ENCODE results near the gene SNX33.
"Not testable (repeated sequence)": the region's sequence is repeated elsewhere in the genome, so short reads cannot be mapped to it uniquely, and the experiment has no call there.

SNX33 gene

DNA sequence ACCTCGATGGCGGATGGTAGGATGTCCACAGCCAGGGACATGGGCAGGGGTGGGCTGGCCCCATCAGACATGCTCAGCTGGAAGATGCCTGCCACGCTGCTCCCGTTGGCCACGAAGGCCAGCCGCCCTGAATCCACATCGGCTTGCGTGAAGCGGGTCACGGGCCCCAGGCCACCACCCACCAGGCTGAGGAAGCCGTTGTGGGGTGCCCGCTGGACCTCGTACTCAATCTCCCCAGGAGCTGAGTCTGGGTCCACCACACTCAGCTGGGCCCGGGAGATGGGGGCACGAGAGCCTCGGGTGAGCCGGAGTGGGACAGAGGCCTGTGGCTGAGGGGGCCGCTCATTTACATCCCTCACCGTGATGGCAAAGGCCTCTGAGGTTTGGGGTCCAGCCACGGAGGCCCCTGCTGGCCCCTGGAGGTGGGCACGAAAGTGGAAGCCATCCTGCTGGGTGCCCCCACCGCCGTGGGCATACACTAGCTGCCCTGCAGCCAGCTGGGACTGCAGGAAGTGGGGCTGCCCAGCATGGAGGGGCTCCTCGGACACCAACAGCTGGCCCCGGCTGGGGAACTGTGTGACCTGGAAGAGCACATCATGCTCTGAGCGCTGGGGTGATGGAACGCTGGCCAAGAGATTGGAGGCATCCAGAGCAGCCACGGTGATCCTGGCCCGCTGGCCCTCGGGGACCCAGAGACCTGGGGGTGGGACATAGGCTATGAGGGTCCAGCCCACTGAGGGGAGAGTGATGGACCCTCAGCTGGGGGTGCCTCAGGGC, 29.2 kb downstream of the SNX33 start:
- no peaks in the 10 kb centered on the region for H3K9me3 Mint-ChIP-seq

DNA sequence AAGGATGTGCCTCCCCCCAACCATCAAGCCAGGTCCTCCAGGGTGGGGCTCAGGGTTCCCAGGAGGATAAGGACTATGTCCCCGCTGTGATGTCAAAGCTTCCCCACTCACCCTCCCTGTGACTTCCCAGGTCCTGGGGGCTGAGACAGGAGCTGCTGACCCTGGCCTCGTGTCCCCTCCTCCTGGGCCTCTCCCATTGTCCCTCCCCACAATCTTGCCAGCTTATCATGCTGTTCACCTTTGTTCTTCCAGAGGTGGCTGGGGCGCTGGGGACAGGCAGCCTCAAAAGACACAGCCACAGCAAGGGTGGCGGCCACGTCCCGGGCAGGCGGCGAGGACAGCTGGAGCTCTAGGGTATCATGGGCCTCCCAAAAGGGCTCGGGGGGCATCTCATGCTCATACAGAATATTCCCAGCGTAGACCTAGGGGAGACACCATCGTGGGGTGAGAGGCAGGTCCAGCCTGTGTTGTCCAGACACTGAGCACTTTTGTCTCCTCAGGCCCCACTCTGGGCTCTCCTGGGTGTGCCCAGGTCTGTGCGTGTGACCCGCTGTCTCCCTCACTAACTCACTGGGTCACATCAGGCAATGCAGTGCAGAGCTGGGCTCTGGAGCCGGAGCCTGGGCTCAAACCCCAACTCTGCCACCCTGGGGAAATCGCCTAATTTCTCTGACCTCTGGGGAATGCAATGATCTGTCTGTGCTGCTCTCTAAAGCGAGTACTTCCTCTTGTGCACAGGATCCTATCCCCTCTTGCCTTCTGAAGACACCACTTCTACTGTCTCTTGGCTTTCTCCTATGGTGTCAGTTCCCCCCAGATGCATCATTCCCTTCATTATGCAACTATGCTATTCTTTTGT, 30.0 kb downstream of the SNX33 start:
- H3K36me3 Mint-ChIP-seq: no peaks in the 10 kb centered on the region

More for the DNA sequence above, 29.2 kb downstream of the SNX33 start:
- Mint-ChIP-seq H3K4me3 (no peak overlapping the region), H3K36me3 (no peaks in the 10 kb centered on the region), H3K27ac (no peak overlapping the region), H3K27me3 (peaks cover 13% of the 10 kb centered on the region), H3K4me1 (no peaks in the 10 kb centered on the region)
- CTCF ChIA-PET: interaction anchor here (0.8 to 2.1 kb wide), 3 partner anchors 9 to 124 kb away, joined by 3 to 7 read pairs (median 4); no protein-coding TSS in a partner anchor
- no peak for DNase-seq

DNA sequence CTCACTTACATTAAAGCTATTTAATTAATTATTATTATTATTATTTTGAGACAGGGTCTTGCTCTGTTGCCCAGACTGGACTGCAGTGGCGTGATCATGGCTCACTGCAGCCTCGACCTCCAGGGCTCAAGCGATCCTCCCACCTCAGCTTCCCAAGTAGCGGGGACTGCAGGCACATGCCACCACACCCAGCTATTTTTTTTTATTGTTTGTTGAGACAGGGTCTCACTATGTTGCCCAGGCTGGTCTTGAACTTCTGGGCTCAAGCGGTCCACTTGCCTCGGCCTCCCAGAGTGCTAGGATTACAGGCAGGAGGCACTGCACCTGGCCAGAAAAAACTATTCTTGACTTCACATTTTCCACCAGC, 30.6 kb downstream of the SNX33 start:
- H3K27me3 Mint-ChIP-seq: peaks cover 12% of the 10 kb centered on the region
- H3K4me1 Mint-ChIP-seq, H3K27ac Mint-ChIP-seq, H3K36me3 Mint-ChIP-seq, H3K9me3 Mint-ChIP-seq, DNase-seq, H3K4me3 Mint-ChIP-seq: not testable (repeated sequence)
- CTCF ChIA-PET: interaction anchor here (1.1 to 9.8 kb wide), 2 partner anchors 169 to 310 kb away, joined by 3 to 62 read pairs; partner anchors contain the start of gene MAN2C1

More for the DNA sequence above, 30.0 kb downstream of the SNX33 start:
- Mint-ChIP-seq H3K9me3 (no peaks in the 10 kb centered on the region), H3K4me1 (no peaks in the 10 kb centered on the region), H3K27ac (no peak overlapping the region), H3K27me3 (peaks cover 13% of the 10 kb centered on the region), H3K4me3 (no peak overlapping the region)
- DNase-seq: no peak
- CTCF ChIA-PET: interaction anchor here (1.1 to 9.8 kb wide), 4 partner anchors 8 to 310 kb away, joined by 3 to 62 read pairs (median 5); partner anchors contain the start of gene MAN2C1

DNA sequence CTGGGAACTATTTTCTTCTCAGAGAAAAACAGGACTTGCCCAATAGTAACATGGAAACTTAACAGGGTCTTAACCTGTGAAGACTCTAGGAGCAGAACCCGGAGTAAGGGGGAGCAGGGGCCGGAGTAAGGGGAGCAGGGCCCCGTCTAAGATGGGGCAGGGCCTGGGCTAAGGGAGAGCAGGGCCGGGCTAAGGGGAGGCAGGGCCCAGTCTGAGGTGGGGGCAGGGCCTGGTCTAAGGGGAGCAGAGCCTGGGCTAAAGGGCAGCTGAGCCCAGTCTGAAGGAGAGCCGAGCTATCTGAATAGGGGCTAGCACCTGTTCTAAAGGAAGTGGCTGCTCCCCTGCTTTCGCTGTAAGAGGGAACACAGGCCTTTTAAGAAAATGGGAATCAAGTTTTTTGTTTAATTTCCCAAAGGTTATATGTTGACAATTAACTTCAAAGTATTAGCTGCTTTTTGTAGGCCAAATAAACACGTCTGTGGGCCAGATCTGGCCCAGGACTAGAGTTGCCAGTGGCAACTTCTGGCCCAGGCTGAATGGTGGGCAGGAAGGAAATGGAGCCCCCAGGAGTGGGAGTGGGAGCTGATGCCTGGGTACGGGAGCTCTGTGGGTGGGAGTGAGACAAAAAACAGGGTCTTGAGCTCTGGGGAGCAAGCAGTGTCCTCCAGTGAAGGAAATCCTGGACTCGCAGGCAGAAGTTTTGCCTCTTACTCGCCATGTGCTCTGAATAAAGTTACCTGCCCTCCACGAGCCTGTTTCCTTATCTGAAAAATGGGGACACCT, 32.5 kb downstream of the SNX33 start:
- Mint-ChIP-seq H3K36me3 (no peaks in the 10 kb centered on the region), H3K4me3 (no peak overlapping the region), H3K4me1 (no peaks in the 10 kb centered on the region), H3K9me3 (no peaks in the 10 kb centered on the region), H3K27ac (no peak overlapping the region), H3K27me3 (peaks cover 12% of the 10 kb centered on the region)
- CTCF ChIA-PET: interaction anchor here (1.2 to 9.8 kb wide), 2 partner anchors 45 to 312 kb away, joined by 3 to 62 read pairs; partner anchors contain the start of gene MAN2C1
- no peak for DNase-seq

DNA sequence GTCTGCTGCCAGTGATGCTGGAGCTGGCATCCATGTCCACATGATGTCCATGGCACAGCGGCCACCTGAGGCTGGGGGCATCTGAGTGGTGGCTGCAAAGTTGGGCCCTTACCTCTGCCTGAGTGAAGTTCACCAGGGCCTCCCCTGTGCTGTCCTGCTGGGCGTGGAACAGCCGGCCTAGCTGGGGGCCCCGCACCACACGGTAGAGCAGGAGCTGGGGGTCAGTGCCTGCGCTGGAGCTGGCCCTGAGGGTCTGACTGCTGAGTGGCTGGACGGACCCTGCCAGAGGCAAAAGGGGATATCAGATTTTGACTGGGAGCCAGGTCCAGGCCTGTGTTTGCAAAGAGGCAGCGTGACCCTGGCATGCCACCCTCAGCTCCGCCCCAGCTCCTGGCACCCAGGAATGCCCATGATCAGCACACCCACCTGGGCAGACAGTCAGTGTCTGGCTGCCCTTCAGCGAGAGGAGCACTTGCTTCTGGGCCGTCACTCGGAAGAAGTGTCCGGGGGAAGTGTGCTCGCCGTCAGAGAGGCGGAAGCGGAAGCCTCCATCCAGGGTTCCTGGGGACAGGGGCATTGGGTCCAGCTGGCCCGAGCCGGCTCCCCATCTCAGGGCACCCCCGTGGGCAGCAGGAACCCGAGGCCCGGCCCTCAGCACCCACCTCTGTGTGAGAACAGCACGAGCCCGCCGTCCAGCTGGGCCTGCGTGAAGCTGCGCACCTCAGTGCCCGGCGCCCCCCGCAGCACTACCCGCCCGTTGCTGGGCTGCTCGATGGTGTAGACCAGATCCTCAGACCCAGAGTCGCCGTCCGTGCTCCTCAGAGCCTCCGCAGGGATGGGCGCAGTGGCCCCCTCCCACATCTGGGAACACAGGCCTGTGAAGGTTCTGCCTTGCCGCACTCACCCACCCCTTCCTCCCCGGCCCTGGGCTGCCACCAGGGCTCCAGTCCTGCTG, 34.7 kb downstream of the SNX33 start:
- CTCF ChIA-PET: interaction anchor here (0.6 to 9.8 kb wide), 6 partner anchors 14 to 315 kb away, joined by 3 to 62 read pairs (median 4); partner anchors contain the start of gene MAN2C1

DNA sequence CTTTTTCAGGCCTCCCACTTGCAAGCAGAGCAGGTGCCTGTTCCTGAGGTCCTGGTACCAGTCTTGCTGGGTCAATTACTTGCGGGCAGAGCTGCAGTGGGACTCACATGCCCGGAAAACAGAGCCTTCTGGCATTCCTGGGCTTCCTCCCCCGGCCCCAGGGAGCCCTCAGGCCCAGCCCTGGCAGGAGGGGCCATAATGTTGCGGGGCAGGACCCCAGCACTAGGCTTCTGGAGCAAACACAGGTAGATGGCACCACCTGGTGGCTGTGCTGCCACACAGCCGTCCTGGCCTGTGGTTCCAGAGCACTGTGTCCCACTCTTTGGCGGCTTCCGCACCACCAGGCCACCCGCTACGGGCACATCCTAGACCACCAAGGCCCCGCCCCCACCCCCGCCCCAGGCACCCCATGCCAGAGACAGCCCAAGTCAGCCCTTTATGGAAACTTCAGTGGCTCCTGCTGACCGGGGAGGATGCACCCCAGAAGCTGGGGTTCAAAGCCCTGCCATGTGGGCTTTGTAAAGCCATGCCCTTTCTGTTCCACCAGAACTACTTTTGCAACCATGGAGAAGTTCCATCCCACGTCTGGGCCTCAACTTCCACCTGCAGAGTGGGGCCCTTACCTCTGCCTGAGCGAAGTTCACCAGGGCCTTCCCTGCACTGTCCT, 36.1 kb downstream of the SNX33 start:
- not testable (repeated sequence) for H3K27ac Mint-ChIP-seq, H3K36me3 Mint-ChIP-seq, H3K9me3 Mint-ChIP-seq, H3K4me3 Mint-ChIP-seq, H3K4me1 Mint-ChIP-seq
- DNase-seq: peak; percentile 83
- peaks cover 16% of the 10 kb centered on the region for H3K27me3 Mint-ChIP-seq
- CTCF ChIA-PET: interaction anchor here (1.4 to 9.8 kb wide), 4 partner anchors 85 to 316 kb away, joined by 3 to 62 read pairs (median 26); partner anchors contain the start of gene MAN2C1

More for the DNA sequence above, 34.7 kb downstream of the SNX33 start:
- H3K27me3 Mint-ChIP-seq: peaks cover 16% of the 10 kb centered on the region
- no peak overlapping the region for H3K27ac Mint-ChIP-seq
- H3K9me3 Mint-ChIP-seq: no peaks in the 10 kb centered on the region
- no peaks in the 10 kb centered on the region for H3K4me1 Mint-ChIP-seq
- H3K4me3 Mint-ChIP-seq: no peak overlapping the region
- no peaks in the 10 kb centered on the region for H3K36me3 Mint-ChIP-seq
- DNase-seq: no peak

DNA sequence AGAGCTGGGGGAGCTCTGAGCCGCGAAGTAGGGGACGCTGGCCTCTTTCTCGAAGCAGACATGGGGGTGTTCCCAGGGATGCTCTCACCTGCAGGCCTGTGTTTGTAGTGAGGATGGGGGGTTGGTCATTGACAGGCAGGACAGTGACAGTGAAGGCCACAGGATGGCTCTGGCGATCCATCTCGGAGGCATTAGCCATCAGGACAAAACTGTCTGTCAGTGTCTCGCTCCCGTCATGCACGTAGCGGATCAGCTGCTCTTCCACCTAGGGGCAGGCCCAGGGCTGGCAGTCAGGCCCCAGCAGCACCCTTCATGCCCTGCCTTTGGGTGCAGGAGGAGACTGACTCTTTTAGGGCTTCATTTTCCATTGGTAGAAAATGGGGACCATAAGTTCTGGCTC, 36.9 kb downstream of the SNX33 start:
- Mint-ChIP-seq H3K27me3 (peaks cover 16% of the 10 kb centered on the region), H3K4me3 (no peak overlapping the region), H3K27ac (no peak overlapping the region), H3K36me3 (no peaks in the 10 kb centered on the region), H3K9me3 (no peaks in the 10 kb centered on the region), H3K4me1 (no peaks in the 10 kb centered on the region)
- CTCF ChIA-PET: interaction anchor here (1.4 to 9.8 kb wide), 5 partner anchors 8 to 317 kb away, joined by 3 to 62 read pairs (median 7); partner anchors contain the start of gene MAN2C1
- DNase-seq: no peak

DNA sequence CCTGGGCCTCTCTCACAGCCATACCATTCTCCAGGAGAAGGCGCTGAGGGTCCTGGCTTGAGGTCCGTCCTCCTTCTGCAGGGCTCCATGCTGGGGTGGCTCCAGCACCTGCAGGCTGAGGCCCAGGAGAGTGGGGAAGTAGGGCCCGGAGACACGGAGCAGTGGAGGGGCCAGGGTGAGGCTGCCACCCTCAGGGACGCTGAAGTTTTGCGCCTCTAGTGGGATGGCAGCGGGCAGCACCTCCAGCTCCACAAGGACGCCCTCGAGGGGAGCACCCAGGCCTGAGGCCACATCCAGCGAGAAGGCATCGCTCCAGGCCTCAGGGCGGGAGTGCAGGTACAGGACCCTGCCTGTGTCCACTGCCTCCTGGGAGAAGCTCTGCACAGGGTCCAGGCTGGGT, 37.5 kb downstream of the SNX33 start:
- Mint-ChIP-seq H3K27ac (no peak overlapping the region), H3K4me1 (no peaks in the 10 kb centered on the region), H3K4me3 (no peak overlapping the region), H3K27me3 (peaks cover 16% of the 10 kb centered on the region), H3K9me3 (no peaks in the 10 kb centered on the region), H3K36me3 (no peaks in the 10 kb centered on the region)
- no peak for DNase-seq
- CTCF ChIA-PET: interaction anchor here (0.6 to 9.8 kb wide), 7 partner anchors 9 to 317 kb away, joined by 3 to 62 read pairs (median 5); partner anchors contain the start of gene MAN2C1

DNA sequence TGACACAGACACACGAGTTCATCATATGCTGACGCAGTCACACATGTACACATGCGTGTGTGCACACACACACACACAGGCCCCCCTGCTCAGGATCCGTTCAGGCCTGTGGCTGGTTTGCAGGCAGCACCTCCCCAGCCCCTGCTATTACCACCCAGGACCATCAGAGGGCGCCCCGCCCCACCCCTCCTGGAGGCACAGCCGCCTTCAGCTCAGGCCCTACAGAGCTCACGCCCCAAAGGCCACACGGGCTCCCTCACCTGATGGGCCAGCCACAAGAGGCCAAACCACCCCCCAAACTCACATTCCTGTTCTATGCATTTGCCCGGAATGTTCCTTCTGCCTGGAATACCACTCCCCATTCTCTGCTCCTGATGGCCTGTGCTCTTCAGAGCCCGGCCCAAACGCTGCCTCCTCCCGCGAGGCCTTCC, 38.5 kb downstream of the SNX33 start:
- H3K36me3 Mint-ChIP-seq, H3K27ac Mint-ChIP-seq, H3K4me1 Mint-ChIP-seq, H3K9me3 Mint-ChIP-seq, H3K4me3 Mint-ChIP-seq: not testable (repeated sequence)
- CTCF ChIA-PET: interaction anchor here (0.6 to 9.8 kb wide), 12 partner anchors 10 to 453 kb away, joined by 3 to 62 read pairs (median 3); partner anchors contain the start of gene MAN2C1
- H3K27me3 Mint-ChIP-seq: peaks cover 21% of the 10 kb centered on the region
- peak; percentile 87 for DNase-seq

DNA sequence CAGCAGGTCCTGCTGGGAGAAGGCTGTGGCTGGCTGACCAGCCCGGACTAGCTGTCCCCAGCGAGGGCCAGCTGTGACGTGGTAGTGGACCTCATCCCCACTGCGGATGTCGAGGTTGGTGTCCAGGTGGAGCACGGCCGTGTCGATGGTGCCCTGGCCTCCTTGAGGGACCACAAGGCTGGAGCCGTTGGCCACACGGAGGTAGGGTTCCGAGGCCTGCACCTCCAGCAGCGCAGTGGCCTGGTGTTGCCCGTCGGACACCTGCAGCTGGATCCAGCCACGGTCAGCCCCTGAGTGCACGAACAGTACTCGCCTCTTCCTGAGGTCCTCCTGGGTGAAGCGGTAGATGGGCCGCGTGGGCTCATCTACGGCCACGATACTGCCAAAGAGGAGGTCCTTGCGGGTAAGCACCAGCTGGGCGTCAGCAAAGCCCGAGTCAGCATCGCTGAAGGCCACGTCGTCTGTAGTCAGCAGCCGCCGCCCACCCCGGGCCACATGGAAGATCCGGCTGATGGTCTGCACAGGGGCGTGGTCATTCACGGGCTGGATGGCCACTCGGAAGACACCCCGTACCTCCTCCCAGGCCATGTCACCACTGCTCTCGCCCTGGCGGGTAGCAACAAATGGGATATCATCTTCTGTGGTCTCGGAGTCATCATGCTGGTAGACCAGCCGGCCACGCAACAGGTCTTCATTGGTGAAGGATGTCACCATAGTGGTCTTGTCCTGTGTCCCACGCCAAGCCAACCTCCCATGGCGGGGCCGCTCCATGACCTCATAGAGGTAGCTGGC, 40.0 kb downstream of the SNX33 start:
- Mint-ChIP-seq H3K4me3 (no peak overlapping the region), H3K27ac (no peak overlapping the region), H3K27me3 (peaks cover 24% of the 10 kb centered on the region), H3K9me3 (no peaks in the 10 kb centered on the region), H3K36me3 (no peaks in the 10 kb centered on the region), H3K4me1 (peaks cover 5% of the 10 kb centered on the region)
- CTCF ChIA-PET: interaction anchor here (5.4 to 9.8 kb wide), 2 partner anchors 114 to 320 kb away, joined by 46 to 62 read pairs; partner anchors contain the start of gene MAN2C1
- DNase-seq: no peak

DNA sequence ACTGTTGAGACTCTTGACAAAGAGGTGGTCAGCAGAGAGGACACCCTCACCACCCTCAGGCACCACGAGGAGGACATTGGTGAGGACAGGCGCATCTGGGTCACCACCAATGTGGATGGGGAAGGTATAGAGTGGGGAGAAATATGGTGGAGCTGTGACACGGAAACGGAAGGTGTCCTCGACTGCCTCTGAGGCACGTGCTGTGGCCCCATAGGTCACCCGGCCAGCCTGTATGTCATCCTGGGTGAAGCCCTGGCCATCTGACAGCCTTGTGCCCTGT, 40.5 kb downstream of the SNX33 start:
- H3K27ac Mint-ChIP-seq: no peak overlapping the region

DNA sequence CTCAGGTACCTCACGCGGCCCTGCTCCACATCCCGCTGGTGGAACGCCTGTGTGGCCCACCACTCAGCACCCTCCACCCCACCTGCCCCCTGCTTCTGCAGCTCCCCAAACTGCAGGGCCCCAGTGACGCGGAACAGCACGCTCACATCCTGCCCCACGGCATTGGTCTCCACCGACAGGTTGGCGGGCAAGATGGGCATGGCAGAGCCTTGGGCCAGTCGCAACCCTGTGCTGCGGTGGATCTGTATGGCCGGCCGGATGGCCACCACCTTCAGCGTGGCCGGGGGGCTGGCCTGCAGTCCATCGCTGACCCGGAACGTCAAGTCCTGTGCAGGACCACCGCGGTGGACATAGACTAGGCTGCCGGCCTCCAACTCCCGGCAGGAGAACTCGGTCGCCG, 41.1 kb downstream of the SNX33 start:
- no peak overlapping the region for H3K27ac Mint-ChIP-seq
- H3K27me3 Mint-ChIP-seq: peaks cover 35% of the 10 kb centered on the region
- no peak for DNase-seq
- peaks cover 6% of the 10 kb centered on the region for H3K4me1 Mint-ChIP-seq
- no peaks in the 10 kb centered on the region for H3K36me3 Mint-ChIP-seq
- CTCF ChIA-PET: interaction anchor here (5.4 kb wide), 1 partner anchor 113 kb away, joined by 46 read pairs; no protein-coding TSS in a partner anchor
- no peak overlapping the region for H3K4me3 Mint-ChIP-seq
- H3K9me3 Mint-ChIP-seq: no peaks in the 10 kb centered on the region

More for the DNA sequence above, 40.5 kb downstream of the SNX33 start:
- H3K4me1 Mint-ChIP-seq: peaks cover 5% of the 10 kb centered on the region
- no peaks in the 10 kb centered on the region for H3K36me3 Mint-ChIP-seq
- H3K4me3 Mint-ChIP-seq: no peak overlapping the region
- H3K27me3 Mint-ChIP-seq: peaks cover 29% of the 10 kb centered on the region
- CTCF ChIA-PET: interaction anchor here (5.4 kb wide), 1 partner anchor 113 kb away, joined by 46 read pairs; no protein-coding TSS in a partner anchor
- no peaks in the 10 kb centered on the region for H3K9me3 Mint-ChIP-seq
- no peak for DNase-seq

Data from activated naive CD4-positive, alpha-beta T cell treated with anti-CD3 and anti-CD28 coated beads, Interleukin-2, amount 10 ng/mL, durations not matched to agents 7 days and 5 days (primary cell).